ENCODE data around the gene NAP1L4. TPM values are rescaled to one million over a fixed set of nuclear protein-coding genes. Genes with fewer than 3 reads are reported as not detected.

Gene NAP1L4
- total RNA-seq, 1 donor from 2014 or later, result 171 TPM

GRCh38 chr11:3015796-3016195 is 23.7 kb upstream of the NAP1L4 start:
- Mint-ChIP-seq H3K4me3 (no peak overlapping the region), H3K36me3 (peaks cover 17% of the 10 kb centered on the region)

DNA sequence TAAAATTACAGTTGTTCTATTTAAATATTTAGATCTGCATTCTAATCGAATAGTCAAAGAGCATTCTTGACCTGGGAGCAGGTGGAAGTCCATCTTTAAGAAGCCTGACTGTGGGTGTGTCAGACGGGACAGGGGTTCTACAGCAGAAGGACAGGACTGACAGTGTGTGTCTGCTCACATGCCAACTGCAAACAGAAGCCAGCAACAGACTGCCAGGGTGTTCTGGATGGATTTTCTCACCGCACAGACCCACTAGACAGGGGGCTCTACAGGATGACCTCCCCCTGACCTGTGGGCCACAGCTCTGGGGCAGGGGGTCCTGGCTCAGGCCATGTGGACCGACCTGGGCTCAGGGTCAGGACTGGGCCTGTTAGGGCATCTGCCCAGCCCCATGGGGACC is 22.8 kb upstream of the NAP1L4 start:
- Mint-ChIP-seq H3K9me3 (no peaks in the 10 kb centered on the region), H3K4me3 (no peak overlapping the region), H3K27ac (no peak overlapping the region), H3K4me1 (no peaks in the 10 kb centered on the region), H3K27me3 (ENCODE audit: low read depth) (no peaks in the 10 kb centered on the region), H3K36me3 (peaks cover 15% of the 10 kb centered on the region)
- TF ChIP-seq, protein P1, sequence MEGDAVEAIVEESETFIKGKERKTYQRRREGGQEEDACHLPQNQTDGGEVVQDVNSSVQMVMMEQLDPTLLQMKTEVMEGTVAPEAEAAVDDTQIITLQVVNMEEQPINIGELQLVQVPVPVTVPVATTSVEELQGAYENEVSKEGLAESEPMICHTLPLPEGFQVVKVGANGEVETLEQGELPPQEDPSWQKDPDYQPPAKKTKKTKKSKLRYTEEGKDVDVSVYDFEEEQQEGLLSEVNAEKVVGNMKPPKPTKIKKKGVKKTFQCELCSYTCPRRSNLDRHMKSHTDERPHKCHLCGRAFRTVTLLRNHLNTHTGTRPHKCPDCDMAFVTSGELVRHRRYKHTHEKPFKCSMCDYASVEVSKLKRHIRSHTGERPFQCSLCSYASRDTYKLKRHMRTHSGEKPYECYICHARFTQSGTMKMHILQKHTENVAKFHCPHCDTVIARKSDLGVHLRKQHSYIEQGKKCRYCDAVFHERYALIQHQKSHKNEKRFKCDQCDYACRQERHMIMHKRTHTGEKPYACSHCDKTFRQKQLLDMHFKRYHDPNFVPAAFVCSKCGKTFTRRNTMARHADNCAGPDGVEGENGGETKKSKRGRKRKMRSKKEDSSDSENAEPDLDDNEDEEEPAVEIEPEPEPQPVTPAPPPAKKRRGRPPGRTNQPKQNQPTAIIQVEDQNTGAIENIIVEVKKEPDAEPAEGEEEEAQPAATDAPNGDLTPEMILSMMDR (IDR thresholded peaks at IDR 0.05; ENCODE audit: unreplicated experiment), result no peak
- no peak for DNase-seq (ENCODE audit: low spot score in 2 of 2, unreplicated experiment in 2 of 2)

More at GRCh38 chr11:3015796-3016195, 23.7 kb upstream of the NAP1L4 start:
- Mint-ChIP-seq H3K9me3 (no peaks in the 10 kb centered on the region), H3K27ac (no peak overlapping the region), H3K27me3 (ENCODE audit: low read depth) (no peaks in the 10 kb centered on the region), H3K4me1 (no peaks in the 10 kb centered on the region)
- TF ChIP-seq, protein P1 (IDR thresholded peaks at IDR 0.05; ENCODE audit: unreplicated experiment), result no peak
- DNase-seq (ENCODE audit: low spot score in 2 of 2, unreplicated experiment in 2 of 2), result no peak

- Mint-ChIP-seq H3K27ac (no peak overlapping the region), H3K4me1 (no peaks in the 10 kb centered on the region), H3K27me3 (ENCODE audit: low read depth) (no peaks in the 10 kb centered on the region), H3K9me3 (no peaks in the 10 kb centered on the region), H3K36me3 (peaks cover 19% of the 10 kb centered on the region), H3K4me3 (no peak overlapping the region)
- no peak for DNase-seq (ENCODE audit: low spot score in 2 of 2, unreplicated experiment in 2 of 2)
- TF ChIP-seq, protein P1 (IDR thresholded peaks at IDR 0.05; ENCODE audit: unreplicated experiment), result no peak
Measured at GRCh38 chr11:3014057-3014938, 22.2 kb upstream of the NAP1L4 start.

DNA sequence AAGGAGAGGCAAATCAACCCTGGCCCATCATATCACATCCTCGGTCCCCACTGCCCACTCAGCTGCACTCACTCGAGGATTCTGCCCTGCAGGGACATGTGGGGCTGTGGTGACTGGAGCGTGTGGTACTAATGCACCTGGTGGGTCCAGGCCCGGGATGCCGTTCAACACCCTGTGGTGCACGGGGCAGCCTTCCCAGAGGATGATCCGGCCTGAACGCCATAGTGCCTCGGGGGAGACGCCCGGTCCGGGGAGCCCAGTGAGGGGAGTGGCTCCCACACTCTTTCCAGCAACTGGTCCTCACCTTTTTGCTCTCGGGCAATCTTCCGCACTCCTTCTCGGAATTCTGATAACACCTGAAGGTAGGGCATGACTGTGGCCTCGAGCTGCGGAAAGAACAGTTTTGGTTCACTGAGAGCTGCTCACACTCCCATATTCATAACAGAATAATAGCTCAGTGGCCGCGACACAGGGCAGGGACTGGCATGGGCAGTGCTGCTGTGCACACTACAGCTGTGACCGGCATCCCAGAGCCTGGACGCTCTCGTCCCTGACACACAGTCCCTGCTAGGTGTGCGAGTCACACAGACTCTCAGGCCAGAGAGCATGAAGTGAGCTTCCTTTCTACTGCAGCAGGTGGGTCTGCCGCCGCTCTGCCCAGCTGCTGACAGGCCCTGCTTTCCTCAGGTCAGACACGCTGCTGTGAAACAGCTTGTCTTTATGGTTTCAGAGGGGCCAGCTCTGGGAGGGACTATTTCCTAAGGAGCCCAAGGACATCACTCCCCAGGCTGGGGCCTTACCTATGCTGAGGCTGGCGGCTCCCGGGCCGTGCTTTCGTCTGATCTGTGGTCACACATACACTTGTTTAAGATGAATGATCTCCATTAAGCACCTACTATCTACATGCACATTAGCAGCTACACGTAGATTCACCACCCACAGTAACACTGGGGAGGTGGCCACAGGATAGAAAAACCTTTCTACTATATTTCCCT is 20.1 kb upstream of the NAP1L4 start:
- Mint-ChIP-seq H3K9me3 (no peaks in the 10 kb centered on the region), H3K4me1 (no peaks in the 10 kb centered on the region), H3K36me3 (peaks cover 18% of the 10 kb centered on the region), H3K27ac (no peak overlapping the region), H3K27me3 (ENCODE audit: low read depth) (no peaks in the 10 kb centered on the region), H3K4me3 (no peak overlapping the region)
- TF ChIP-seq, protein P1 (IDR thresholded peaks at IDR 0.05; ENCODE audit: unreplicated experiment), result no peak
- no peak for DNase-seq (ENCODE audit: low spot score in 2 of 2, unreplicated experiment in 2 of 2)

- TF ChIP-seq, protein P1 (IDR thresholded peaks at IDR 0.05; ENCODE audit: unreplicated experiment), result no peak
- Mint-ChIP-seq H3K4me1 (no peaks in the 10 kb centered on the region), H3K36me3 (peaks cover 16% of the 10 kb centered on the region), H3K27me3 (ENCODE audit: low read depth) (no peaks in the 10 kb centered on the region), H3K9me3 (no peaks in the 10 kb centered on the region), H3K27ac (no peak overlapping the region), H3K4me3 (no peak overlapping the region)
- no peak for DNase-seq (ENCODE audit: low spot score in 2 of 2, unreplicated experiment in 2 of 2)
Measured at GRCh38 chr11:3010521-3011275, 18.6 kb upstream of the NAP1L4 start.

Measured in mesothelial cell of epicardium (in vitro differentiated cells).